ENCODE measurements around the gene PLIN5.

Gene PLIN5

GRCh38 chr19:4534836-4535658 lies at the start of gene PLIN5:
PLIN5 (minus strand) TSS chr19:4535224; CDS start chr19:4534074, 1,150 bp downstream.
- in situ Hi-C loops (cut with HindIII; ENCODE audit: low sequenced_read_pairs), result no loop called here

GRCh38 chr19:4583961-4584669 lies 49.1 kb upstream of the PLIN5 start:
- in situ Hi-C loops (cut with HindIII; ENCODE audit: low sequenced_read_pairs), result no loop called here

- in situ Hi-C loops (cut with HindIII; ENCODE audit: low sequenced_read_pairs), result no loop called here
Measured at GRCh38 chr19:4582980-4583842, 48.2 kb upstream of the PLIN5 start.

GRCh38 chr19:4581666-4582553 lies 46.9 kb upstream of the PLIN5 start:
- in situ Hi-C loops (cut with HindIII; ENCODE audit: low sequenced_read_pairs), result no loop called here

GRCh38 chr19:4580961-4581665 lies 46.1 kb upstream of the PLIN5 start:
- in situ Hi-C loops (cut with HindIII; ENCODE audit: low sequenced_read_pairs), result no loop called here

- in situ Hi-C loops (cut with HindIII; ENCODE audit: low sequenced_read_pairs), result no loop called here
Measured at GRCh38 chr19:4580021-4580901, 45.2 kb upstream of the PLIN5 start.

GRCh38 chr19:4579389-4579788 lies 44.4 kb upstream of the PLIN5 start:
- in situ Hi-C loops (cut with HindIII; ENCODE audit: low sequenced_read_pairs), result no loop called here

GRCh38 chr19:4578552-4579248 lies 43.7 kb upstream of the PLIN5 start:
- in situ Hi-C loops (cut with HindIII; ENCODE audit: low sequenced_read_pairs), result no loop called here

- in situ Hi-C loops (cut with HindIII; ENCODE audit: low sequenced_read_pairs), result no loop called here
Measured at GRCh38 chr19:4577020-4577782, 42.2 kb upstream of the PLIN5 start.

GRCh38 chr19:4576016-4576933 lies 41.3 kb upstream of the PLIN5 start:
- in situ Hi-C loops (cut with HindIII; ENCODE audit: low sequenced_read_pairs), result no loop called here

GRCh38 chr19:4575267-4576015 lies 40.4 kb upstream of the PLIN5 start:
- in situ Hi-C loops (cut with HindIII; ENCODE audit: low sequenced_read_pairs), result no loop called here

- in situ Hi-C loops (cut with HindIII; ENCODE audit: low sequenced_read_pairs), result no loop called here
Measured at GRCh38 chr19:4573682-4574081, 38.7 kb upstream of the PLIN5 start.

- in situ Hi-C loops (cut with HindIII; ENCODE audit: low sequenced_read_pairs), result no loop called here
Measured at GRCh38 chr19:4571305-4571917, 36.4 kb upstream of the PLIN5 start.

- in situ Hi-C loops (cut with HindIII; ENCODE audit: low sequenced_read_pairs), result no loop called here
Measured at GRCh38 chr19:4570916-4571304, 35.9 kb upstream of the PLIN5 start.

GRCh38 chr19:4570402-4570801 lies 35.4 kb upstream of the PLIN5 start:
- in situ Hi-C loops (cut with HindIII; ENCODE audit: low sequenced_read_pairs), result no loop called here

All from DLD1 (cell line).